HuH-7 (cell line): Measurements from ENCODE around the gene CPLANE2.
"Not testable (repeated sequence)": the region's sequence is repeated elsewhere in the genome, so short reads cannot be mapped to it uniquely, and the experiment has no call there.

Experiments
- DNase-seq: peaks from one replicate; pipeline ENCODE4 v3.0.0; 2011; ENCODE audit warnings: low spot score

CPLANE2 gene

DNA sequence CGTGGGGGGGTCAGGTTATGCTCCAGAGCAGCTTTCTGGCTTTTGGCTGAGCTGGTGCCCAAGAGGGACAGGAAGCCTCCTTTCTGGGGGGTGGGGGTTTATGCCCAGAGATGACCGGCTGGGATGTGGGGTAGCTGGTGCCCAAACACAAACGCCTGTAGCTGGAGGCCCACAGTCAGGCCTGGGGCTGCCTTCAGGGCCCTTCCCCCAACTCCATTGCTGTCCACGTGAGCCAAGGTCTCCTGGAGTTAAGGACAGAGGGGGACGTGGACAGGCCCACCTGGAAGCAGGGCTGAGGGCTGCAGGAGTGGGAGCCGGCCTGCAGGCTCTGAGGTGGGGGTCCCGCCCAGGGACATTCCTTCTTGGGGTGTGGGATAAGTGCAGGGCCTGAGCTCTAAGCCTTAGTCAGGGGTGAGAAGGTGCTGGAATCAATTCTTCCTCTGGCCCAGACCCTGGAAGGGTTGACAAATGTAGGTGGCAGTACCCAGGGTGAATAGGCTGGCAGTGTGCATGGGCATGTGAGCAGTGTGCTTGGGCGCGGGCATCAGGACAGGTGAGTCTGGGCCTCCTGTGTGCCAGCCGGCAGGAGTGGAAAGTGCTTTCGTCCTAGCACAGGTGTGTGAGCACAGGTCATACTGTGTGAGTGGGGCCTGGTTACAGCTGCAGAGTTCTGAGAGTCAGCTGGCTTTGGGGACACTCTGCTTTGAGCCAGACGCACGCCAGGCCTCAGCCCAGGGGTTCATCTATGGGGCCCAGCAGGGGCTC is 6.8 kb downstream of the CPLANE2 start:
- DNase-seq = no peak

DNA sequence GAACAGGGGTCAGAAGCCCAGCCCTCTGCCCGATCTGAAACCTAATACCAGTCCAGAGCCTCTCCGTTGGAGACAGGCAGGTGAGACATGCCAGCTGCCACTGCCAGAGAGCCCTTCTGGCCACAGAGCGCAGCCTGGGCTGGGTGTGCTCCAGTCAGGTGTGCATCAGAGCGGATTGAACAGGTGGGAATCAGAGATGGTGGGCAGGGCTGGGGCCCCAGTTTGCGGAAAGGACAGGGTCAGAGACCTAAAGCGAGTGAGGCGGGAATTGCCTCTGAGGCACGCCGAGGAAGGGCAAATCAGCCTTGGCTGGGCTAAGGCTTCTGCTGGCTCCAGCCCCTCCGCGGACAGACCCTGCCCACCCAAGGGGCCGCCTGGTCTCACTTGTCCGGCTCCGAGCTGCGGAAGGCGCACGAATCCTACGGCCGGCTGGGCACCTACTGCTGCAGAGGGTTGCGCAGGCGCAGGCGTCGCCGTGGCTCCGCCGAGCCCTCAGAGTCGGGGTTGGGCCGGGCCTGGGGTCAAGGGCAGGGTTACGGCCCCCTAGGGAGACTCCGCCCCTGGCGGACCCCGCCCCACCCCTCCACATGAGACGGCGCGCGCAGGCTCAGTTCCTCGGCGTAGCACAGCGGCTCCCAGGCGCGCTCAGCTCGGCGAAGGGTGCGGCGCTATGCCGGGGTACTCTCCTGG is 10.3 kb downstream of the CPLANE2 start:
- peak; percentile 78 for DNase-seq

DNA sequence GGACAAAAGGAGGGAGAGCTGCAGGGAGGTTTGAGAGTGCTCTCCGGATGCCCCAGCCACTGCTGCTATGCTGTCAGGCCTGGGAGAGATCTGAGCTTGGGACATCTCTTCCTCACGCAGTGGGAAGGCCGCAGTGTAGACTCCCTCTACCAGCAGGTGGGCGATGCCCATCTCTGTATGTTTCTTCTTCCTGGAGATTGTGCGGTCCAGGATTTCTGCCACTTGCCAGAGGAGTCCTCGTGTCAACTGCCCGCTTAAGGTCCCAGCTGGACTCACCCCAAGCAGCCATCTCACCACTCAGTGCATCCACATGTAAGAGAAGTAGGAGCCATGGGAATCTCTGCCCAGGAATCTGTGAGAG is 10.9 kb downstream of the CPLANE2 start:
- no peak for DNase-seq

DNA sequence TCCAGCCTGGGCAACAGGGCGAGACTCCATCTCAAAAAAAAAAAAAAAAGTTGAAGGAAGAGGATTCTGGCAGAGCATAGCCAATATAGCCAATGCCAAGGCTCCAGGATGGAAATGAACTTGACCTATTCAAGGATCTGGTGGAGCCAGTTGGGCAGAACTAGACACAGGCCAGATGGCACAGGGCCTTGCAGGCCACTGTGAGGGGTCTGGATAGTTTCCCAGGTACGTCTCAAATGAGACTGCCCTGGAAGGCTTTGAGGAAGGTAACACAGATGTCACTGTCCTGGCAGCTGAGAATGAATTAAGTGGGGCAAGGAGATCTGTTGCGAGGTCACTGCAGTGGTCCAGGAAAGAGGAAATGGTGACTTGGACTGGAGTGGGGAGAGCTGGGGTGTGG is 12.5 kb downstream of the CPLANE2 start:
- no peak for DNase-seq

DNA sequence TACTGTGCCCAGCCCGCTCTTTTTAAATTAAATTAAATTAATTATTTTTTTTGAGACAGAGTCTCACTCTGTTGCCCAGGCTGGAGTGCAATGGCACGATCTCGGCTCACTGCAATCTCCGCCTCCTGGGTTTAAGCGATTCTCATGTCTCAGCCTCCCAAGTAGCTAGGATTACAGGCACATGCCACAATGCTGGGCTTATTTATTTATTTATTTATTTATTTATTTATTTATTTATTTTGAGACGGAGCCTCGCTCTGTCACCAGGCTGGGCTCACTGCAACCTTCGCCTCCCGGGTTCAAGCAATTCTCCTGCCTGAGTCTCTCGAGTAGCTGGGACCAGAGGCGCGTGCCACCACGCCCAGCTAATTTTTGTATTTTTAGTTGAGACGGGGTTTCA is 14.3 kb downstream of the CPLANE2 start:
- not testable (repeated sequence) for DNase-seq

DNA sequence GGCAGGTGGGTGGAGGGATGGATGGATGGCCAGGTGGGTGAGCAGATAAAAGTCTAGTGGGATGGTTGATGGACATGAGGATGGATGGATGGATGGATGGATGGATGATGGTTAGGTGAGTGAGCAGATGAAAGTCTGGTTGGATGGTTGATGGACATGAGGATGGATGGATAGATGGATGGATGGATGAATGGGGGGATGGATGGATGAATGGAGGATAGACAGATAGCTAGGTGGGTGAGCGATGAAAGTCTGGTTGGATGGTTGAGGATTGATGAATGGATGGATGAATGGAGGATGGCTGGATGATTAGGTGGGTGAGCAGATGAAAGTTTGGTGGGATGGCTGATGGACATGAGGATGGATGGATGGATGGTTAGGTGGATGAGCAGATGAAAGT is 15.5 kb downstream of the CPLANE2 start:
- no peak for DNase-seq

DNA sequence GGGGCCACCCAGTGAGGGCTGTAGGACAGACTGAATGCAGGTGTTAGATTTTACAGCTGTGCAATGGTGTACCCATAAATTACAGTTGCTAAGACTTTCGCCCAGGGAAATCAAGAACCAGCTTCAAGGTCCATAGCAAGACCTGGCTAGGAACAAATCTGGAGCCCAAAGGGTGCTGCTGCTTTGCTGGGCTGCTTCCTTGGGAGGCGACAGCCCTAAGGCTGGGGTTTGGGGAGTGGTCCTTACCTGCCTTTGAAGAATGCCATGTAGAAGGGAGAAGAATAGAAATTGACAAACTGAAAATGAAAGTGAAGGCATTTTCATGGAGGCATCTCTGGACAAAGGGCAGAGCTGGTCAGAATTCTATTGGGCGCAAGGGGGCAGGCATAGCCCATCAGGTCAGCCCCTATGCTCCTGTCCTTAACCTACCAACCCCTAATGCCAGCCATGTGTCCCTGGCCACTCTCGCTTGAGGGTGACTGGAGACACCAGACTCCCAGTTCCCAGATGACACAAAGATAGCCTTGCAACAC is 16.9 kb downstream of the CPLANE2 start:
- no peak for DNase-seq

DNA sequence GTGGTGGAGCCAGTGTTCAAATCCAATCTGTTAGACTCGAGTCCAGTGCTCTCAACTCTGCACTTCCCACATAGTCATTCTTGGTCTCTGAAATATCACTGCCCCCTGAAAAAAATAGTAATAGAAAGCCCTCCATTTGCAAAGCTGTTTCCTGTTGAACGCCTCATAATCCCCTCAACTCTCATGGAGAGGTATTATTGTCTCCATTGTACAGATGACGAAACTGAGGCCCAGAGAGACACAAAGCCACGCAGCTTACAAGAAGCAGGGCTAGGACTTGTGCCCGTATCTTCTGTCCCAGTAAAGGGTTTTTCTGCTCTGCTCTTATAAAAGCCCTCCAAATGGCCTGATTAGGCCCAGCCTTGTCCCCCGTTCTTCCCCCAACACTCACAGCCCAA is 18.3 kb downstream of the CPLANE2 start:
- DNase-seq = no peak

DNA sequence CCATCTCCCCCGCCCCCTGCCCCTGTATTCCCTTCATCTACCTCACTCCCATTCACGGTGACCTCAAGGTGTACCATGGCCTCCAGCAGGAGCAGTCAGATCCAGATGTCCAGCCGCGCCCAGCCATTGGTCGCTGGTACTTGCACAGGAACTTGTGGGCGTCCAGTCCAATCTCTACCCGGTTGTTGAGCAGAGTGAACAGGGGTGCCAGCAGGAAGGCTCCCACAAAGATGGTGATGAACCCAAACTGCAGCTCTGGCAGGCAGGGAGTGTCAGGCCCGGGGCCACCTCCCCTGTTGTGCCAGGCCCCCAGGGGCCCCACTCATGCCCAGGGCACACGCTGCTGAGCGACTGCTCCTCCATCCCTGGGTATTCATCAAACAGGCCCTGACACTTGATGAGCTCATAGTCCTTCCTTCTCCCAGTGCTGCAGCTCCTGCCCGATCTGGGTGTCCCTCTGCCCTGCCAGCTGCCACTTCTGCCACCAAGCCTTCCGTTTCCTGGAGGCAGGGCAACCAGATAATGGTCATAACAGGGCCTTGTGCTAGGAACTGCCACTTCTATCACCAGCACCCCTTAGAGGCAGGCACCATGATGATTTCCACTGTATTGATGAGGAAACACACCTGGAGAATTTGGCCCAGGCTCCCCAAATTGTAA is 18.8 kb downstream of the CPLANE2 start:
- no peak for DNase-seq

DNA sequence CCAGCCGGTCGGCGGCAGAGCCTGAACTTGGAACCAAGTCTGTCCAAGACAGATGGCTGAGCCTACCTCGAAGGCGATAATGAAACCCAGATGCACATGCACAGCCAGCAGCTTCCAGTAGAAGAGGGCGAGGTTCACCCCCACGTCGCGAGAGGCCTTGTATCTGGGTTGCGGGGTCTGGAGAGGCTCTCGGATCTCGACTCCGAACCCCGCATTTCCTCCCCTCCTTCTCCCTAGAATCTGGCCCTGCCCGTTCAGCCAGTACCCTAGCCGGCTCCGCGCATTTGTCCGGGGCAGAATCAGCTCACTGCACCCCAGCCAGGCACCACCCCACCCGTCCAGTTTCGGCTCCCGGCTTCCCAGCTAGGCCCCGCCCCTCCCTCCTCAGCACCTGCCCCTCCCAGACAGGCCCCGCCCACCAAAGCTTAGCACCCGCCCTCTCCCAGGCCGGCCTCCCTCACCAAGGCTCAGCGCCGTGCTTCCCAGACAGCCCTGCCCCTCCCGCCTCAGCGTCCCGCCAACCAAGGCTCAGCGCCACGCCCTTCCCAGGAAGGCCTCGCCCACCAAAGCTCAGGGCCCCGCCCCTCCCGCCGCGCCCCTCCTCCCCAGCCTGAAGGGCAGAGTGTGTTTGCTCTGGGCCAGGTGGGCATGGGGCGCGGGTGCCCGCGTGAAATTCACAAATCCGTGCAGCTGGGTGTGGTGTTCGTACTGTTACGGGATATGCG is 19.8 kb downstream of the CPLANE2 start:
- peak; percentile 88 for DNase-seq

DNA sequence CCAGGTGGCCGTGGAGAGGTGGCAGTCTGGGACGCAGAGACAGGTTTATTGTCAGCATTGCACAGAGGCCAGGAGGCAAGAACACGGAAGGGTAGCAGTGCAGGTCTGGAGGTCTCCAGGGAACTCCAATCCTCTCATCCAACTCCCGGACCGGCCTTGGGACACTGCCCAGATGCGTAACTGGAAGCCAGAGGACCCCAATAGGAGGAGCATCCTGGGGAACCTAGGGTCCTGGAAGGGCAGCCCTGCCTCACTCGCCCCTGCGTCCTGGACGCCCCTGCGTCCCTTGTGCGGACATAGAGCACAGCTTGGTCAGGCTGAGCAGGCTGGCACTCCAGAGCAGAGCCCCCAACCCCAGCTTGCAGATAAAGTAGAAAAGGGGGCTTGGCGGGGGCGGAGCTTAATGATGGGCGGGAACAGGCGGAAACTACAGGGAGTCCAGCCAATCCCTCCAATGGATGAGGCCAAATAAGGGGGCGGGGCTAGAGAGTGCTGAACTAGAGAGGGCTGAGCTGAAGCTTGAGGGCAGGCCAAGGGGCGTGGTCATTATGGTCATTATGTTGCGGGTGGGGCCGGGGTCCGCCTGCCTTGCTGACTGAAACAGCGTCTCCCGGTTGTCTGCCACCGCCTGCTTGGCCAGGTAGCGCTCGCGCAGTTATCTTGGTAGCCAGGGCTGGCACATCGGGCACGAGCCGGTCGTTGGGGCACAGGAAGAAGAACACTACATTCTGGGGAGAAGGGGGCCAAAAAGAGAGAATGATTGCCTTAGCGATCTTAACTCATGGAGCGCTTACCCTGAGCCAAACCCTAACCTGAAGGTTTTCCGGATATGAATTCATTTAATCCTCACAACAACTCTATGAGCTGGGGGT is 20.9 kb downstream of the CPLANE2 start:
- peak; percentile 89 for DNase-seq

DNA sequence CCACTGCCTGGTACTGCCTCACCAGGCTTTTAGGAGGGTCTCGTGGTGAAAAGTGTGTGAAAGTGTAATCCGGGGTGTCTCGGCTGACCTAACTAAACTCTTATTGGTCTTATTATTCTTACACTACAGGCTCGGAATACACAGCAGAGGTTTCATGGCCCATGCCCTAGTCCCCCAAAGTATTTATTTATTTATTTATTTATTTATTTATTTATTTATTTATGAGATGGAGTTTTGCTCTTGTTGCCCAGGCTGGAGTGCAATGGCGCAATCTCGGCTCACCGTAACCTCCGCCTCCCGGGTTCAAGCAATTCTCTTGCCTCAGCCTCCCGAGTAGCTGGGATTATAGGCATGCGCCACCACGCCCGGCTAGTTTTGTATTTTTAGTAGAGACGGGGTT is 21.7 kb downstream of the CPLANE2 start:
- not testable (repeated sequence) for DNase-seq

DNA sequence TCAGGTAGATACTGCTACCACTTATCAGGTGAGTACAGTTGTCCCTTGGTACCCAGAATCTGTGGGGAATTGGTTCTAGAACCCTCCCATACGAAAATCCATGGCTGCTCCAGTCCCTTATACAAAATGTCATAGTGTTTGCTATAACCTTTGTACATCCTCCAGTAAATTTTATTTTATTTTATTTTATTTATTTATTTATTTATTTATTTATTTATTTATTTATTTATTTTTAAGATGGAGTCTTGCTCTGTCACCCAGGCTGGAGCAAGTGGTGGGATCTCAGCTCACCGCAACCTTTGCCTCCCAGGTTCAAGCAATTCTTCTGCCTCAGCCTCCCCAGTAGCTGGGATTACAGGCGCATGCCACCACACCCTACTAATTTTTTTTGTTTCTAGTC is 23.4 kb downstream of the CPLANE2 start:
- not testable (repeated sequence) for DNase-seq

DNA sequence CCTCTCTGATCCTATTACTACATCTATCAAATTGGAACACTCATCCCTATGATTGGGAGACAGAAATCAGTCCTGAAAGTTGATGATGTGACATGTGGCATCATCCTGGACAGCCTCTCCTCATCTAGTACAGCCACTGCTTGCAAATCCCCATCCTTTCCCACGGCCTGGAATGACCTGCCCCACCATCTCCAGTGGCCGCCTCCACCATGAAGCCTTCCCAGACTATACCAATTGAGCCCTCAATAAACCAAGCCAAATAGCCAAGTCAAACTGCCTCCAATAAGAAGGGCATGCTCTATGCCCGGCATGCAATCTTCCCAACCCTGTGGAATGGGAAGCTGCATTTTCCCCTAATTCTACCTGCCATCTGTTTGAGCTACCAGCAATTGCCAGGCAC is 24.0 kb downstream of the CPLANE2 start:
- no peak for DNase-seq

DNA sequence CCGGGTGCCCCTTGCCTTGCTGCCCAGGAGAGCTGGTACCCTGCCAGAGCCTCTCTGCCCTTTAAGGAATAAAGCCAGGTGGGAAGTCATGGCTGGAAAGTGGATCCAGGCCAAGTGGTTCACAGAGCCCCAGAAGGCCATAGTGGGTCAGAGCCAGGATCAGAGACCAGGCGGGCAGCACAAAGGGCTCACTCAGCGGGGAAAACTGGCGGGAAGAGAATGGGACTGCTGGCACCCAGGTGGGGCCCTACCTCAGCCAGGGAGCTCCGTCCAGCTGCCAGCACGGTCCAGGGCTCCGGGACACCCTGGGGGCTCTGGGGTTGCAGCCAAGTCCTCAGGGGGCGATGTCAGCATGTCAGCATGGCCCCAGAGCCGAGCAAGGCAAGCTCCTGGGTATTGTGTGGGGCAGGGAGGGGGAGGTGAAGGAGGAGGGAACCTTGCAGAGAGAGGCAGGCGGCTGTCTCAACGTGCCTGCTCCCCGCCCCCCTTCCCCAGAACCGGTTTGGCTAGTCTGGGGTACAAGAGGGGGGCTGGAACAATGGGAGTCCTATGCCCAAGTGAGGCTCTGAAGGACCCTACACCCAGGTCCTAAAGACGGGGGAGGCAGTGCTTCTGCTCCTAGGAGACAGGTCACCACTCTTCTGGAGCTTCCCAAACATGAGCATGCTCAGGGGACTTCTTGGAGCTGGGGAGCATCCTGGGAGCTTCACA is 24.6 kb downstream of the CPLANE2 start, which contains the start of gene ARHGEF19:
ARHGEF19 (minus strand) TSS at position 402 of the 711 bp plus-strand sequence. CDS start 3,598 bp downstream, outside the sequence.
- no peak for DNase-seq

DNA sequence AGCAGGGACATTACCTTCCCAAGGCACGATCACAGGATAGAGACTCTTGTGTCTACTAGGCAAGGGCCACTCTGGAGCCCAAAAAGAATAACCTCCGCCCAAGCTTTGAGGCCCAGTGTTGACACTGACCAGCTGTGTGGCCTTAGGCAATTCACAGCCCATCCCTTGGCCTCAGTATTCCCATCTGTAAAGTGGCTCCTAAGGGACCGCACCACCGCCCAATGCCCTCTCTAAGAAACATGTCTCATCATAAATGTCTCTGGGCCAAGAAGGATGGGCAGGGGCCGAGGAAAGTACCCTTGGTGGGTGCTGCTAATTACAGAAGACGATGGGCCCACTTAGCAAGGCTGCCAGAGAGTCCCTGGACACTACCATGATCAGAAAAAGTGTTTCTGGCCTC is 25.2 kb downstream of the CPLANE2 start:
- DNase-seq = no peak

DNA sequence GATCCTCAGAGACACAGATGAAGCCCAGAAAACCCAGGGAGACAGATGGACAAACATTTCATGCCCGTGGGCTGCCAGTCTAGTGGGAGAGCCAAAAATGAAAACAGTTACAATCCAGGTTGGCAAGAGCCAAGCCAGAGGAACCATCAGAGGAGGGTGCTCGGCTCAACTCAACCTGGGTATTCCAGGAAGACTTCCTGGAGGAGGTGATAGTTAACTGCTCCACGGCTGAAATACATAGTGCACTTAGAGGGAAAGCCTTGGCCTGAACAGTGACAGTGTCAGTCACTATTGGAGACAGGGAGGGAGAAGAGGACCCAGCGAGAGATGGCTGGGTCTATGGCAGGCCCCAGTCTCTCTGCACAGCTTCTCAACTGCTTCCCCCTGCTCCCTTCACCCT is 26.4 kb downstream of the CPLANE2 start:
- no peak for DNase-seq

DNA sequence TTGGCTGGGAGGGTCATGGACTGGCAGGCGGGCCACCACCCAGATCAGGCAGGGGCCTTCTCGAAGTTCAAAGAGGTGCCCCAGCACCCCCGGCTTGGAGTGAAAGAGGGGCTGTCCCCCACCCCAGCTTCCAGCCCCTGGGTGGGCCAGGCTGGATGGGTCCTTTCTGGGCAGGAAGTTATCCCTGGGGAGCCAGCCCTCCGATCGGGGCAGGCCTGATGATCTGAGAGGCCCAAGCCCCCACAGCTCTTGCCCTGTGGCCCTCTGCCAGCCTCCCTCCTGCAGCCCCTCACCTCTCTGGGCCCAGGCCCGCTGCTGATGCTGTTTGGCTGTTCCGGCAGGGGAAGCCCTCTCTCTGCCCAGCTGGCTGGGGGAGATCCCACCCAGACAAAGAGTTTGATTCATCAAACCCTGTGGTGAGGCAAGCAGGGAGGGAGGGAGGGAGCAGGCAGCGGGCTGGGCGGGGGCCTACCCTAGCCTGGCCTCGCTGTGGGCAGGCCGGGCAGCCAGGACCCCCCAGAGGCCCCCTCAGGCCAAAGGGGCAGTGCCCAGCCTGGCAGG is 27.1 kb downstream of the CPLANE2 start:
- DNase-seq = no peak

DNA sequence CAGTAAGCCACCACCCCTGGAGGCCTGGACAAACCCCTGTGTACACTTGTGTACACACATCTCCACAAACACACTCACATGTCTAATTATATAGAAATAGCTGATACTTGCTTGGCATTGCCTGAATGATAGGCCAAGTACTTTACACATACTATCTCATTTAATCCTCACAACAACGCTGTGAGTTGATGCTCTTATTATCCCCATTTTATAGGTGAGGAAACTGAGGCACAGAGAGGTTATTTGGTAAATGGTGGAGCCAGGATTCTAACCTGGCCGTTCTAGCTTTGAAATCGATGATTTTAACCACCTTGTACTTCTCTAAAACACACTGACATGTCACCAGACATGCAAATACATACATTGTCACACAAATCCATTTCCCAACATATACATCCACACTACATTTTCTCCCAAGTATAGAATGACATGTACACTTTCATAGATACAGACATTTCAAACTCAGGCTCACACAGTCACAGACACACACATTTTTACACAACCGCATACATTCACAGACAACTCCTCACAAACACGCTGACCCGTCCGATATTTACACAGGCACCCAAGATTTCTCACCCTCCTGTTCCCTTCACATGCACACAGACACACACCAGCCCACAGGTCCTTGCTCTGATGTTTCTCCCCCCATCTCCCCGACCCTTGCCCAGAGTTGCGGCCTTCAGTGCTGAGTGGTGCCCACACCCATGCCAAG is 27.7 kb downstream of the CPLANE2 start:
- DNase-seq = no peak
